Ishikawa (cell line): ENCODE measurements around the gene DOK1.

Experiments
- CREB1 ChIP-seq: IDR thresholded peaks from 2 replicates; pipeline ENCODE4 v1.6.1; 2012; ENCODE audit warnings: low read depth
- EP300 ChIP-seq: IDR thresholded peaks from 2 replicates; pipeline ENCODE4 v1.6.1; 2012; ENCODE audit warnings: borderline replicate concordance
- FOXM1 ChIP-seq: IDR thresholded peaks from 2 replicates; pipeline ENCODE4 v1.6.1; 2012; ENCODE audit warnings: low read depth, borderline replicate concordance
- MAX ChIP-seq: IDR thresholded peaks from 2 replicates; pipeline ENCODE4 v1.6.1; 2012
- RAD21 ChIP-seq: IDR thresholded peaks from 2 replicates; pipeline ENCODE4 v1.6.1; 2012; ENCODE audit warnings: low read depth
- REST ChIP-seq: IDR thresholded peaks from 2 replicates; pipeline ENCODE4 v1.6.1; 2012; ENCODE audit warnings: low read depth, mild to moderate bottlenecking
- TAF1 ChIP-seq: IDR thresholded peaks from 2 replicates; pipeline ENCODE4 v1.6.1; 2012; ENCODE audit warnings: low read depth, mild to moderate bottlenecking
- TEAD4 ChIP-seq: IDR thresholded peaks from 2 replicates; pipeline ENCODE4 v1.6.1; 2012
- ZBTB7A ChIP-seq: IDR thresholded peaks from 2 replicates; pipeline ENCODE4 v1.6.1; 2012; ENCODE audit warnings: low read depth

GRCh38 chr2:74572178-74572925, 17.8 kb downstream of the DOK1 start:
- TF ChIP-seq CREB1, result no peak
- no peak for TF ChIP-seq TEAD4
- no peak for TF ChIP-seq EP300
- TF ChIP-seq MAX, result no peak
- TF ChIP-seq TAF1, result no peak
- TF ChIP-seq ZBTB7A, result no peak
- TF ChIP-seq RAD21, result no peak
- TF ChIP-seq REST, result no peak
- TF ChIP-seq FOXM1, result no peak
